ENCODE results near the gene UPF3A. TPM values are rescaled to one million over a fixed set of nuclear protein-coding genes. Genes with fewer than 3 reads are reported as not detected.
"Not testable (repeated sequence)": the region's sequence is repeated elsewhere in the genome, so short reads cannot be mapped to it uniquely, and the experiment has no call there.

The UPF3A gene
- polyA plus RNA-seq, 1 donor = 94.1 TPM

DNA sequence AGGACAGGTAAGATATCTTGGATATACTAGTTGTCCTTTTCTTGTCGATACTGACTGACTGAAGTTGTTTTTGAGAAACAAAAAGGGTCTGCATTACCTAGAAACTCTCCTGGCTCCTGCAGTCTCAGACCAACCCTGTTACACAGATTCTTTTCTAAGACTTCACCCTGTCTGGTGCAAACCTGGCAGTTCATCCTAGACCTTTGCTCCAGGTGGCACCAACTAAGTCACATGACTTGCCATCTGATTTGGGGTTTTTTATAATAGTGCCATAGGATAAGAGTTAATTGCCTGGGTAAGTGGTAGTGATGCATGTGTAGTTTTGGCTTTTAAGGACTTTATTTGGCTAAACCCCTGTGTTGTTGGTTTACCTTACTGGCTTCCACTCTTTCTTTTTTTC is 47.2 kb downstream of the UPF3A start:
- Histone ChIP-seq H3K27ac (ENCODE audit: low read length) (no peak overlapping the region), H3K4me3 (ENCODE audit: low read length) (no peak overlapping the region)
- no peak for DNase-seq

DNA sequence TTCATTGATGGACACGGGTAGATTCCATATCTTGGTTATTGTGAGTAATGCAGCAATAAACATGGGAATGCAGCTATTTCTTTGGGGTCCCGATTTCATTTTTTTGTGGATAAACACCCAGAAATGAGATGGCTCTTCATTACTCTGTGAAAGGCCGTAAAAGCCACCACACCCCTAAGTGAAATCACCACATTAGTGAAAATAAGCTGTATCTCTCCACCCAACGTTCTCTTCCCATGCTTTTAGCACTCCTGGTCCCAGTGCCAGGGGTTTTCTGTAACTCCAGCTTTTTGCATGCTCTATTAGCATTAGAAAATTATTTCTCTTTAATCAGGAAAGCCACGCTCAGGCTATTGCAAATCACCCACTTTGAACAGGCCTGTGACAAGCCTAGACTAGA is 48.7 kb downstream of the UPF3A start:
- DNase-seq = no peak
- no peaks in the 10 kb centered on the region for H3K9me3 ChIP-seq (ENCODE audit: control insufficient read depth, low read depth, low read length)
- H3K4me1 ChIP-seq (ENCODE audit: control insufficient read depth, insufficient read depth, low read length) = no peaks in the 10 kb centered on the region
- H3K36me3 ChIP-seq (ENCODE audit: control insufficient read depth, insufficient read depth, low read length) = peaks cover 9% of the 10 kb centered on the region
- no peak overlapping the region for H3K4me3 ChIP-seq (ENCODE audit: low read length)
- H3K27ac ChIP-seq (ENCODE audit: low read length) = no peak overlapping the region
- no peaks in the 10 kb centered on the region for H3K27me3 ChIP-seq (ENCODE audit: control insufficient read depth, insufficient read depth, low read length)
- no CpG with 5 or more reads among the region's 5 CpGs for WGBS (ENCODE audit: insufficient coverage, low lambda C conversion rate)

More for the DNA sequence above, 47.2 kb downstream of the UPF3A start:
- Histone ChIP-seq H3K4me1 (ENCODE audit: control insufficient read depth, insufficient read depth, low read length) (no peaks in the 10 kb centered on the region), H3K36me3 (ENCODE audit: control insufficient read depth, insufficient read depth, low read length) (peaks cover 24% of the 10 kb centered on the region), H3K9me3 (ENCODE audit: control insufficient read depth, low read depth, low read length) (no peaks in the 10 kb centered on the region), H3K27me3 (ENCODE audit: control insufficient read depth, insufficient read depth, low read length) (no peaks in the 10 kb centered on the region)
- WGBS (ENCODE audit: insufficient coverage, low lambda C conversion rate) = no CpG with 5 or more reads among the region's 1 CpG

DNA sequence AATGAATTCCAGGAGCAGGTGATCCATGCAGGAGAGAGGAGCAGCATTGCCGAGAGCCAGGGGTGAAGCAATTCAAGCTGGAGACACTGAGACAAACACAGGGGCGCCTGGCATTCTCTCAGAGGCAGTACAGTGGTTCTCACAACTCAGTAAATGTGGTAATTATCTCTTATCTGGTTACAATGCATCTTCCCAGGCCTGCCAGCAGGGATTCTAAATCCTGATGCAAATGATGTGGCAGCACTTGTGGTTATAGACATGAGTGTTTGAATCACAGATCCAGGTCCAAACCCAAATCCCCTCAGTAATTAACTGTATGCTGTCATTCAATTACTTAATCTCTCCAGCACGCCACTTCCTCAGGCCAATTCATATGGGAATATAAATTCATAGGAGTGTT is 52.5 kb downstream of the UPF3A start:
- not testable (repeated sequence) for H3K27ac ChIP-seq (ENCODE audit: low read length); H3K9me3 ChIP-seq (ENCODE audit: control insufficient read depth, low read depth, low read length); H3K4me1 ChIP-seq (ENCODE audit: control insufficient read depth, insufficient read depth, low read length); H3K27me3 ChIP-seq (ENCODE audit: control insufficient read depth, insufficient read depth, low read length); H3K4me3 ChIP-seq (ENCODE audit: low read length); H3K36me3 ChIP-seq (ENCODE audit: control insufficient read depth, insufficient read depth, low read length); DNase-seq
- 80% methylated on average over 1 of the region's 3 CpGs for WGBS (ENCODE audit: insufficient coverage, low lambda C conversion rate)

DNA sequence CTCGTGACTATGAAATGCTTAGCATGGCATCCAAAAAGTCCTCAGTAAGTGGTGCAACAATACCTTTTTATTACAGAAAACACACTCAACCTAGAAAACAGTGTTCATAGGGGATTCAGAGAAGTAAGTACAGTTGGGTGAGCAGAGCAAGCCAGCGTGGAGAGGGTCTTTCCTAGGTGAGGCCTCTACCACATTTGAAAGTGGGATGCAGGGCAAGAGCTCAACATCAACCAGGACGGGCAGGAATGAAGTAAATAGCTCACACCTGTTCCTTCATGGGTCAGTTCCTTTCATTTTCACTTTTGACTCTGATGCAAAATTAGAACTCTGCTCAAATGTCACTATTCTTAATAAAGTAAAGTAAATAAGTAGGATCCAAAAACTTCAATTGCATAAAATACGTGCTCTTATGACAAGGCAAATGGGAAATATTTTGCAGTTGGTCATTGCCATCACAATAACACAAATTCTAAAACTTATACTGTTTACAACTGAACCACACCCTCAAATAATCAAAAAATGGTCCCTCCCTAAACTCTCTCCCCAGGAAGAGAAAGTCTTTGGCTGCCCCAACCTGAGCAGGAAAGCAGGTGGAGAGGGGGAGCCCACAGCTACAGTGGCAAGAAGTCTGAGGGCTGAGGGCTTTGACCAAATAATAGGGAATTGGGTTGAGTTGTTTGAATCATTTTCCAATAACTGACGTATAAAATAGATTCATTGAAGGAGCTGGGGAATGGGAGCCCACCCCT is 53.1 kb downstream of the UPF3A start:
- DNase-seq = no peak
- Histone ChIP-seq H3K36me3 (ENCODE audit: control insufficient read depth, insufficient read depth, low read length) (no peaks in the 10 kb centered on the region), H3K4me3 (ENCODE audit: low read length) (no peak overlapping the region), H3K9me3 (ENCODE audit: control insufficient read depth, low read depth, low read length) (no peaks in the 10 kb centered on the region), H3K27me3 (ENCODE audit: control insufficient read depth, insufficient read depth, low read length) (no peaks in the 10 kb centered on the region), H3K4me1 (ENCODE audit: control insufficient read depth, insufficient read depth, low read length) (no peaks in the 10 kb centered on the region), H3K27ac (ENCODE audit: low read length) (no peak overlapping the region)
- 100% methylated on average over 1 of the region's 5 CpGs for WGBS (ENCODE audit: insufficient coverage, low lambda C conversion rate)

DNA sequence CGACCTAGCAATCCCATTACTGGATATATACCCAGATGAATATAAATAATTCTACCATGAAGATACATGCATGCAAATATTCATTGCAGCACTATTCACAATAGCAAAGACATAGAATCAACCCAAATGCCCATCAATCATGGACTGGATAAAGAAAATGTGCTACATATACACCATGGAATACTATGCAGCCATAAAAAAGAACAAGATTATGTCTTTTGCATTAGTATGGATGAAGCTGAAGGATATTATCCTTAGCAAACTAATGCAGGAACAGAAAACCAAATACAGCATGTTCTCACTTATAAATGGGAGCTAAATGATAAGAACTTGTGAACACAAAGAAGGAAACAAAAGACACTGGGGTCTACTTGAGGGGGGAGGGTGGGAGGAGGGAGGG is 55.1 kb downstream of the UPF3A start:
- not testable (repeated sequence) for H3K27me3 ChIP-seq (ENCODE audit: control insufficient read depth, insufficient read depth, low read length); H3K27ac ChIP-seq (ENCODE audit: low read length); H3K9me3 ChIP-seq (ENCODE audit: control insufficient read depth, low read depth, low read length); DNase-seq; H3K4me1 ChIP-seq (ENCODE audit: control insufficient read depth, insufficient read depth, low read length); H3K36me3 ChIP-seq (ENCODE audit: control insufficient read depth, insufficient read depth, low read length); H3K4me3 ChIP-seq (ENCODE audit: low read length)
- no CpG with 5 or more reads among the region's 1 CpG for WGBS (ENCODE audit: insufficient coverage, low lambda C conversion rate)

DNA sequence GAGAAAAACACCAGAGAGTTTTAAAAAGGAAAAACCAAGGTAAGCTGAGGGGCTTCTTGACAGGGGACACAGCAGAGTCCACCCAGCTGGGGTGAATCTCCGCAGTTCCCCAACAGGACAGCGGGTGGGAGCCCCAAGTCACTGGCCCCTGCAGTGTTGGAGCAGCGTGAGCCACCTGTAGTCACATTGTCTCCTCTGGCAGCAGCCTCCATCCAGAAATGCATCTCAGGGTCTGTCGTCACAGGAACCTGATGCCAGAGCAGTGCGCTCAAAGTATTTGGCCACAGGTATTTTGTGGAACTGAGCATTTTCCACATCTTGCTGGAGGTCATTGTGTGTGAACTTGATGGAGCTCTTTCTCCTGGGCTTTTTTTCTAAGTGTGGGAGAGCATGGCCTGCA is 57.6 kb downstream of the UPF3A start:
- Histone ChIP-seq H3K4me1 (ENCODE audit: control insufficient read depth, insufficient read depth, low read length) (no peaks in the 10 kb centered on the region), H3K27me3 (ENCODE audit: control insufficient read depth, insufficient read depth, low read length) (no peaks in the 10 kb centered on the region), H3K36me3 (ENCODE audit: control insufficient read depth, insufficient read depth, low read length) (no peaks in the 10 kb centered on the region), H3K9me3 (ENCODE audit: control insufficient read depth, low read depth, low read length) (no peaks in the 10 kb centered on the region), H3K4me3 (ENCODE audit: low read length) (no peak overlapping the region), H3K27ac (ENCODE audit: low read length) (no peak overlapping the region)
- DNase-seq = no peak
- no CpG with 5 or more reads among the region's 5 CpGs for WGBS (ENCODE audit: insufficient coverage, low lambda C conversion rate)

DNA sequence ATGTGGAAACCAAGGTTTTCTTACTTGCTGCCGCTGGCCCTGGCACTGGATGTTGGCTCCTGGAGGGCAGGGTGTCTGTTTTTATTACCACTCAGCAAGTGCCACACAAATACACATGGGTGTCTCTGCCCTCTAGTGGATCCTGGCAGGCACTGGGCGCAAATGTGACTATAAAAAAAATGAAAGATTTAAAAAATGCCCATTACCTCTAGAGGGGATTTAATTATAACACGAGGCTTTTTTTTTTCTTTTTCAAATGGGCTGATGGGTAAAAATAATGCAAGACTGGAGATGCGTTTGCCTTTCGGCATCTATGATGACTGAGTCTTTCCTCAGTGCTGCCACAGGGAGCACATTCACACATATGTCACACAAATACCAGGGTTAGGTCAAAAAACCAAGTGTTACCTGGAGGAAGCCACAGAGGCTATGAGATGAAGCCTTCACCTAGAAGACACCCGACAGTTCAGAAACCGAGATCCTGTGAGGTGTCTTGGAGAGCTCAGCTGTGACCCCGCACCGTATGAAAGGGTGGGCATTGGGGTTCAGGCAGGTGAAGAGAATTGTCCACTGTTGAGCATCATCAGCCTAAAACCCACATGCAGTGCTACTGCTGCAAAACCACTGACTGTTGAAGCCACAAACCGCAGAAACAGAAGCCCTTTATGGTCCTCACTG is 58.6 kb downstream of the UPF3A start:
- DNase-seq = no peak
- 40% methylated on average over 1 of the region's 10 CpGs for WGBS (ENCODE audit: insufficient coverage, low lambda C conversion rate)
- Histone ChIP-seq H3K4me3 (ENCODE audit: low read length) (no peak overlapping the region), H3K27ac (ENCODE audit: low read length) (no peak overlapping the region), H3K27me3 (ENCODE audit: control insufficient read depth, insufficient read depth, low read length) (no peaks in the 10 kb centered on the region), H3K9me3 (ENCODE audit: control insufficient read depth, low read depth, low read length) (no peaks in the 10 kb centered on the region), H3K4me1 (ENCODE audit: control insufficient read depth, insufficient read depth, low read length) (no peaks in the 10 kb centered on the region), H3K36me3 (ENCODE audit: control insufficient read depth, insufficient read depth, low read length) (no peaks in the 10 kb centered on the region)

DNA sequence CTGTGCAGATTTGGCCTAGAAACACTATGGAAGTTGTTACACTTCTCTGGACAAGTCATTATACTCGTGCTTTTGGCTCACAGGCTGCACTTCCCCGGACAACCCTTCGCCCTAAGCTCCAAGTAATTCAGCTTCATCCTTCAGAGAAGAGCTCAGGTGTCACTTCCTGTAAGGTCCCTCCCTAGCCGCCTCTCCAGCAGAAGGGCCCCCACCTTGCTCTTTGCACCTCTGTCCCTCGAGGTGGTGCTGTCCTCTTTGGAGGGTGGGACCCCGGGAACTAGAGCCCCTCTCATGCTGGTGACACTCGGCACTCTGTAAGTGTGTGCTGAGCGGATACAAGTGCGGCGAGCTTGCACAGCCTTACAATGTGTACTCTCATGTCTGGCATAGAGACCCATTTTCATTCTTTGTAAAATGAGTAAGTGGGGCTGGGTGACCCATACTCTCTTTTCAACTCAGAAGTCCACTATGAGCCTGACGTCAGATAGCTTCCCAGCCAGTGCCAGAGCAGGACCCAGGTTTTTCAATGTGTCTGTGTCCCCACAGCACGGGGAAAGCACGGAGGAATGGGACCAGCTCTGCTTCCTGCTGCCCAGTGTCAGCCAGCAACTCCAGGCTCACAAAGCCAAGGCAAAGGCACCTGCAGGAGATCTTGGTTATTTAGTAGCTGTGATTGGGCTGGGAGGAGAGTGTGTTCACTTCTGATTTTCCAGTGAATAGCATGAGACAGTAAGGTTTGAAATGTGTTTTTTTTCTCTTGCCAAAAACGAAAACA is 59.8 kb downstream of the UPF3A start:
- no peak overlapping the region for H3K27ac ChIP-seq (ENCODE audit: low read length)
- no peaks in the 10 kb centered on the region for H3K9me3 ChIP-seq (ENCODE audit: control insufficient read depth, low read depth, low read length)
- H3K36me3 ChIP-seq (ENCODE audit: control insufficient read depth, insufficient read depth, low read length) = no peaks in the 10 kb centered on the region
- no CpG with 5 or more reads among the region's 14 CpGs for WGBS (ENCODE audit: insufficient coverage, low lambda C conversion rate)
- H3K27me3 ChIP-seq (ENCODE audit: control insufficient read depth, insufficient read depth, low read length) = no peaks in the 10 kb centered on the region
- H3K4me3 ChIP-seq (ENCODE audit: low read length) = no peak overlapping the region
- H3K4me1 ChIP-seq (ENCODE audit: control insufficient read depth, insufficient read depth, low read length) = no peaks in the 10 kb centered on the region
- no peak for DNase-seq

DNA sequence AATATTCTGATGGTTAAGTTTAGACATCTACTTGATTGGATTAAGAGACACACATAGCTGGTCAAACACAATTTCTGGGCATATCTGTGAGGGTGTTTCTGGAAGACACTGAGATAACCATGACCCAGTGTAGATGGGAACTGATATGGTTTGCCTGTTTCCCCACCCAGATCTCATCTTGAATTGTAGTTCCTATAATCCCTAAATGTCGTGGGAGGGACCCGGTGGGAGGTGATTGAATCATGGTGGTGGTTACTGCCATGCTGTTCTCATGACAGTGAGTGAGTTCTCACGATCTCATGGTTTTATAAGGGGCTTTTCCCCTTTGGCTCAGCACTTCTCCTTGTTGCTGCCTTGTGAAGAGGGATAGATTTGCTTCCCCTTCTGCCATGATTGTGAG is 65.9 kb downstream of the UPF3A start:
- WGBS (ENCODE audit: insufficient coverage, low lambda C conversion rate) = no CpG with 5 or more reads among the region's 3 CpGs
- not testable (repeated sequence) for H3K36me3 ChIP-seq (ENCODE audit: control insufficient read depth, insufficient read depth, low read length); H3K27ac ChIP-seq (ENCODE audit: low read length); H3K27me3 ChIP-seq (ENCODE audit: control insufficient read depth, insufficient read depth, low read length); DNase-seq; H3K4me1 ChIP-seq (ENCODE audit: control insufficient read depth, insufficient read depth, low read length); H3K9me3 ChIP-seq (ENCODE audit: control insufficient read depth, low read depth, low read length); H3K4me3 ChIP-seq (ENCODE audit: low read length)

DNA sequence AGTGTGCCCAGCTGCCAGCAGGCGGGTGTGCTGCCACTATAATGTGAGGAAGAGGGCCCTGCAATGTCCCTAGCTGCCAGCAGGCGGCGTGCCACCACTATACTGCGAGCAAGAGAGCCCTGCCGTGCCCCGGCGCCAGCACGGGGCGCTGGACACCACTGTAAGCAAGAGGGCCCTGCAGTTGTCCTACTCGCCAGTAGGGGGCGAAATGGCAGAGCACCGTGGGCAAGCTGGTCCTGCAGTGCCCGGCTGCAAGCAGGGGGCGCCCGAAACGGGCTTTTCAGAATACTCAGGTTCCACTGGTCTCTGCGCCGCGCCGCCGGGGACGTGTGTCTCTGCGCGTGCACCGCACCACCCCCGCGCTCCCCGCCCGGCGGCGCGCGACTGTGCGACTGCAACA is 71.4 kb downstream of the UPF3A start:
- not testable (repeated sequence) for DNase-seq; H3K27me3 ChIP-seq (ENCODE audit: control insufficient read depth, insufficient read depth, low read length)
- no CpG with 5 or more reads among the region's 34 CpGs for WGBS (ENCODE audit: insufficient coverage, low lambda C conversion rate)

More for the DNA sequence above, 71.4 kb downstream of the UPF3A start:
- H3K4me3 ChIP-seq (ENCODE audit: low read length); H3K27ac ChIP-seq (ENCODE audit: low read length); H3K4me1 ChIP-seq (ENCODE audit: control insufficient read depth, insufficient read depth, low read length); H3K36me3 ChIP-seq (ENCODE audit: control insufficient read depth, insufficient read depth, low read length); H3K9me3 ChIP-seq (ENCODE audit: control insufficient read depth, low read depth, low read length): not testable (repeated sequence)
